ENCODE data around the gene PTPRM. TPM values are rescaled to one million over a fixed set of nuclear protein-coding genes. Genes with fewer than 3 reads are reported as not detected.

The PTPRM gene
- total RNA-seq, 1 experiment from 2014 or later = 42.3 TPM

- no peak overlapping the region for H3K27ac Mint-ChIP-seq (ENCODE audit: unreplicated experiment)
- no peak for TF ChIP-seq CTCF (IDR thresholded peaks at IDR 0.05; ENCODE audit: unreplicated experiment)
- CTCF ChIA-PET = no interaction called here
- H3K4me1 Mint-ChIP-seq (ENCODE audit: low read depth, unreplicated experiment) = no peaks in the 10 kb centered on the region
- H3K27me3 Mint-ChIP-seq (ENCODE audit: unreplicated experiment) = no peaks in the 10 kb centered on the region
- H3K9me3 Mint-ChIP-seq (ENCODE audit: low read depth, unreplicated experiment) = no peaks in the 10 kb centered on the region
- no peak for DNase-seq
- H3K36me3 Mint-ChIP-seq (ENCODE audit: insufficient read depth, unreplicated experiment) = no peaks in the 10 kb centered on the region
- H3K4me3 Mint-ChIP-seq (ENCODE audit: low read depth, unreplicated experiment) = no peak overlapping the region
- BruUV-seq (replicated peaks) = no TSS peak
- intact Hi-C loops (cut with micrococcal nuclease; ENCODE audit: unreplicated experiment) = no loop called here
Measured at GRCh38 chr18:8073167-8073566, 506.1 kb downstream of the PTPRM start.

GRCh38 chr18:8080092-8080491, 513.0 kb downstream of the PTPRM start:
- Mint-ChIP-seq H3K27me3 (ENCODE audit: unreplicated experiment) (no peaks in the 10 kb centered on the region), H3K27ac (ENCODE audit: unreplicated experiment) (no peak overlapping the region), H3K9me3 (ENCODE audit: low read depth, unreplicated experiment) (no peaks in the 10 kb centered on the region), H3K4me3 (ENCODE audit: low read depth, unreplicated experiment) (no peak overlapping the region), H3K4me1 (ENCODE audit: low read depth, unreplicated experiment) (no peaks in the 10 kb centered on the region), H3K36me3 (ENCODE audit: insufficient read depth, unreplicated experiment) (no peaks in the 10 kb centered on the region)
- intact Hi-C loops (cut with micrococcal nuclease; ENCODE audit: unreplicated experiment) = loop anchor here (10.0 kb wide), 1 partner anchor 285 kb away; no protein-coding TSS in a partner anchor
- CTCF ChIA-PET = no interaction called here
- BruUV-seq (replicated peaks) = no TSS peak
- DNase-seq = no peak
- no peak for TF ChIP-seq CTCF (IDR thresholded peaks at IDR 0.05; ENCODE audit: unreplicated experiment)

DNA sequence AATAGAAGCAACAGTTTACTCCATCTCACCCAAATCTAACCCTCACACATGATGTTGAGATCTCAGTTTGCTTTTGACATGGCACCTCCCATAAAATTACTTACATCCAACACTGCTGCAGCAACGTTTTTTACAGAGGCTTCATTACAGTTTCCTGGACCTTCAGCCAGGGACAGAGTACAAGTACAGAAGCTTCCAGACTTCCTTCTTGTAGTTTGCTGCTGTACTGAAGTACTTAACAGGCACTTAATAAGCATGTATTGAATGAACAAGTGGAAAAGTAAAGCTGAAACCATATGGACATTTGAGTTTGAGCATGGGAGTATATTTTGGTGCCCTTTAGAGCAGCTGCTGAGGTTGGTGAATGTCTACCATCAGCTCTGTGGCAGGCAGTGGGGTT, 514.2 kb downstream of the PTPRM start:
- Mint-ChIP-seq H3K27me3 (ENCODE audit: unreplicated experiment) (no peaks in the 10 kb centered on the region), H3K4me1 (ENCODE audit: low read depth, unreplicated experiment) (no peaks in the 10 kb centered on the region), H3K9me3 (ENCODE audit: low read depth, unreplicated experiment) (no peaks in the 10 kb centered on the region), H3K4me3 (ENCODE audit: low read depth, unreplicated experiment) (no peak overlapping the region), H3K36me3 (ENCODE audit: insufficient read depth, unreplicated experiment) (no peaks in the 10 kb centered on the region), H3K27ac (ENCODE audit: unreplicated experiment) (no peak overlapping the region)
- BruUV-seq (replicated peaks) = no TSS peak
- no peak for DNase-seq
- intact Hi-C loops (cut with micrococcal nuclease; ENCODE audit: unreplicated experiment) = loop anchor here (10.0 kb wide), 1 partner anchor 284 kb away; no protein-coding TSS in a partner anchor
- CTCF ChIA-PET = no interaction called here
- TF ChIP-seq CTCF (IDR thresholded peaks at IDR 0.05; ENCODE audit: unreplicated experiment) = no peak

DNA sequence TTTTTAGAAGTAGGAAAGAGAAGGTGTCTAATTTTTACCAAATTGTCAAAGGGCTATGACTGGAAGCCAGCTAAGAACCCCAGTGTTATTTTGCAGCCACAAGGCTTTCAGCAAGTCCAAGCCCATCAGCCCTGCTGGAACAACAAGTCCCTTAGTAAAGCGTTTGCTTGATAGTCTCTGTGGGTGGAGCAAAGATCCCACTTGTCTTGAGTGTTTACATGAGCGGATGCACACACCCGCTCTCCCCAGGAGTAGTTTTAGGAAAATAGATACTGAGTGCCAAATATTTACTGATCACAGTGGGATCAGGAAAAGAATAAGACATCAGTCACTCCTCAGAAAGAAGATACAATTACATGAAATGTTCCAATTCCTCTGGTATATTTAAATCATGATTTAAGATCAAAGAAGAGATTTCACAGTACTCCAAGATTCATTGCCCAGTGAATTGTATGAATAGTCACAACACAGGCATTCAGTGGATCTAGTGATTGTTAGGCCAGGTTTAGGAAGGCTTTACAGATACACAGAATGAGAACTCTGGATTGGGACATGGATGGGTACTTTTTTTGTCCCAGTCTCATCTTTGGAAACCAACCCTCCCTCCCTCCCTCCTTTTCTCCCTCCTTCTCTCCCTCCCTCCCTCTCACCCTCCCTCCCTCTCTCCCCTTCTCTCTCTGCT, 514.9 kb downstream of the PTPRM start:
- no TSS peak for BruUV-seq (replicated peaks)
- no peaks in the 10 kb centered on the region for H3K9me3 Mint-ChIP-seq (ENCODE audit: low read depth, unreplicated experiment)
- CTCF ChIA-PET = no interaction called here
- no peak for DNase-seq
- H3K27me3 Mint-ChIP-seq (ENCODE audit: unreplicated experiment) = no peaks in the 10 kb centered on the region
- H3K36me3 Mint-ChIP-seq (ENCODE audit: insufficient read depth, unreplicated experiment) = no peaks in the 10 kb centered on the region
- H3K27ac Mint-ChIP-seq (ENCODE audit: unreplicated experiment) = no peak overlapping the region
- no peaks in the 10 kb centered on the region for H3K4me1 Mint-ChIP-seq (ENCODE audit: low read depth, unreplicated experiment)
- intact Hi-C loops (cut with micrococcal nuclease; ENCODE audit: unreplicated experiment) = loop anchor here (10.0 kb wide), 1 partner anchor 283 kb away; no protein-coding TSS in a partner anchor
- H3K4me3 Mint-ChIP-seq (ENCODE audit: low read depth, unreplicated experiment) = no peak overlapping the region
- TF ChIP-seq CTCF (IDR thresholded peaks at IDR 0.05; ENCODE audit: unreplicated experiment) = no peak

Data from Calu3 (cell line).